Measurements from ENCODE around the gene FGF5. TPM values are rescaled to one million over a fixed set of nuclear protein-coding genes. Genes with fewer than 3 reads are reported as not detected.

FGF5 gene
- total RNA-seq, 1 donor from 2014 or later: not detected

DNA sequence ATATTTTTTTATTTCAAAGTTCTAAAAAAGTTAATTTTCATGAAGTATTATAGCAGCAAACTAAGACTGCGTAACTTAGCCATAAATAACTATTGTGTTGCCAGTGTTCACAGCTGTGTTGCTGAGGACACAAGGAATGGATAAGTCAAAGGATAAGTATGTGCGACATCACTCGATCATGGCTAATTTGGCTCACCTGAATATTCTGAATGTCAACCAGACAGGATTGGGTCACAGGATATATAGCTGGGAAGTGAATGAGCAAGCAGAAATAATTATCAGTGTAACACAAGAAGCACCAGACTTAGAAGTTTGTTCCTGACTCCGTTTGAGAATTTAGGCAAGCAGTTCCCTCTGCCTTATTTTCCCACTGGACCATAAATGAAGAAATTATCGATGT, 35.3 kb upstream of the FGF5 start:
- Histone ChIP-seq H3K27me3 (no peaks in the 10 kb centered on the region), H3K4me1 (no peaks in the 10 kb centered on the region), H3K4me3 (no peak overlapping the region), H3K9me3 (no peaks in the 10 kb centered on the region), H3K27ac (no peak overlapping the region), H3K36me3 (no peaks in the 10 kb centered on the region)
- DNase-seq (ENCODE audit: extremely low spot score in 2 of 2): no peak
- intact Hi-C loops (cut with DNase I): no loop called here
- TF ChIP-seq CTCF (IDR thresholded peaks at IDR 0.05): no peak
- TF ChIP-seq POLR2AphosphoS5 (IDR thresholded peaks at IDR 0.05; ENCODE audit: insufficient read depth in 1 of 2, low read depth in 1 of 2): no peak
- TF ChIP-seq POLR2A (IDR thresholded peaks at IDR 0.05): no peak

DNA sequence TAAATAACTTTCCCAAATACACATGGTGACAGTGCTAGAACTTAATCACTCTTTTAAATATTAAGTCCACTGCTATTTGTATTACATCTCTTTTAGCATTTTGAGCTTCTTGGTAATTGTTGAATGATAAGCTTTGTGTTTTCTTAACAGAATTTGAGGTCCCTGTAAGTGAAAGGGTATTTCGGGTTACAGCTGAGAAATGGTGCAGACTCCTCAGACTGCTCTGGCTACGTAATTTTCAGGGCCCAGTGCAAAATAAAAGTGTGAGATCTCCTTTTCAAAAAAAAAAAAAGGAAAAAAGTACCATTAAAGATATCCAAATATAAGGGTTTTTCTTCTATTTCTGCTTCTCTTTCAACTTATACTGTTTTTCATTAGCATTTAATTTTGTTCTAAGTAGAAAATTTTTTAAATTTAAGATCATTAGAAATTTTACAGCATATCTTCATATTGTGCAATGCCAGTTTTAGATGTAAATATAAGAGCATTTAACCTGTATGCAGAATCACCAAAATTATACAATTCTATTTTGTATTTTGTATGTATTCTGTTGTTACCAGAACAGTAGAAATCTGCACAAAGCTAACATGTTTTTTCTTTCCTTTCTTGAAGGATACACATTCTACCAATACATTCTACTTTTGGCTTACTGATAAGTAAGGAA, 33.6 kb upstream of the FGF5 start:
- H3K4me3 ChIP-seq: no peak overlapping the region
- H3K36me3 ChIP-seq: no peaks in the 10 kb centered on the region
- no peaks in the 10 kb centered on the region for H3K27me3 ChIP-seq
- no peak for TF ChIP-seq CTCF (IDR thresholded peaks at IDR 0.05)
- intact Hi-C loops (cut with DNase I): no loop called here
- H3K4me1 ChIP-seq: no peaks in the 10 kb centered on the region
- H3K27ac ChIP-seq: no peak overlapping the region
- H3K9me3 ChIP-seq: no peaks in the 10 kb centered on the region
- no peak for DNase-seq (ENCODE audit: extremely low spot score in 2 of 2)

DNA sequence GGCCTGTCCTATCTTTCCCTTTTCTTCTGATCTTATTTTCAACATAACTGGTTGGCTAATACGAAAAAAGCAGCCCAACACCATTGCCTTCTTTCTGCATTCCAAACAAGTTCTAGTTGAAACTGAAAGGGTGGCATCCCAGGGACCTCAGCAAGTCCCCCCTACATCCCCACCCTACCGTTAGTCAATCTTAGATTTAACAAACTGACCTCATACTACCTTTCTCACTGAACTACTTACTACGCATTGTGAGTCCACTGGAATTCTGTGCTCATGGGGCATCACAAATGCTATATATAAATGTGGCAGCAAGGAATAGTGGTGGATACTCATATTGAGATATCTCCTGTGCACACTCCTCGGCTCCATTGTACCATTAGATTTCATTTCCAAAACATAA, 33.1 kb upstream of the FGF5 start:
- Histone ChIP-seq H3K27me3 (no peaks in the 10 kb centered on the region), H3K4me3 (no peak overlapping the region), H3K36me3 (no peaks in the 10 kb centered on the region), H3K27ac (no peak overlapping the region), H3K4me1 (no peaks in the 10 kb centered on the region), H3K9me3 (no peaks in the 10 kb centered on the region)
- TF ChIP-seq CTCF (IDR thresholded peaks at IDR 0.05) (no peak), POLR2AphosphoS5 (IDR thresholded peaks at IDR 0.05; ENCODE audit: insufficient read depth in 1 of 2, low read depth in 1 of 2) (no peak)
- DNase-seq (ENCODE audit: extremely low spot score in 2 of 2): no peak
- intact Hi-C loops (cut with DNase I): no loop called here

DNA sequence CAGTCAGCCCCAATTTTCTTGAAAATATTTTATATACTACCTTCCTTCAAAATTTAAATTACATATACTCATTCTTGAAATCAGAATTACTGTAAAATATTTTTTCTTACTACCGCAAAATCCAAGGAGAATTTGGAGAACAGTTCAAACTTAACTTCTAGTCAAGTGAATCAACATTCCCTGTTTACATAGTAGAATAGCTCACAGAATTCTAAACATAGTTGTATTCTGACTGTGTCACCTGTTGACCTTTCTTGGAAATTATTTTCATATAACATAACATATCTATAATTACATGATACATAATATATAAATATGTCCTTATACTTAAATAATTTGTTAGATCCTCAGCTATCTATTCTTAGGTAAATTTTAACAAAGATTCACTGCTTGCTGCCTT, 31.0 kb upstream of the FGF5 start:
- no peak for TF ChIP-seq POLR2AphosphoS5 (IDR thresholded peaks at IDR 0.05; ENCODE audit: insufficient read depth in 1 of 2, low read depth in 1 of 2)
- no peak for TF ChIP-seq POLR2A (IDR thresholded peaks at IDR 0.05)
- no peak for TF ChIP-seq CTCF (IDR thresholded peaks at IDR 0.05)
- Histone ChIP-seq H3K4me1 (no peaks in the 10 kb centered on the region), H3K36me3 (no peaks in the 10 kb centered on the region), H3K27ac (no peak overlapping the region), H3K9me3 (no peaks in the 10 kb centered on the region), H3K27me3 (no peaks in the 10 kb centered on the region), H3K4me3 (no peak overlapping the region)
- intact Hi-C loops (cut with DNase I): no loop called here
- no peak for DNase-seq (ENCODE audit: extremely low spot score in 2 of 2)

DNA sequence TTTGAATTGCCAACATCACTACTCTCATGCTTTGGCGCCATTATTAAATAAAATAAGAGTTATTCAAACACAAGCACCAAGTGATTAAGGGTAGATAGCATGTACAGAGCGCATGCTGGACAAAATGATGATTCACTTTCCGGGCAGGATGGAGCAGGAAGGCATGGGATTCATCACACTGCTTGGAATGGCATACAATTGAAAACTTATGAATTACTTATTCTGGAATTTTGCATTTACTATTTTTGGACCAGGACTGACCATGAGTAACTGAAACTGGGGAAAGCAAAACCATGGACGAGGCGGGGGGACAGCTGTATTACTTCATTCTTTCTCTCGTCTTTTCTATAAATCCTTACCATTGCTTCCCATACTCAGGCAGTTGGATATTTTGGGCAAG, 28.5 kb upstream of the FGF5 start:
- H3K27me3 ChIP-seq: no peaks in the 10 kb centered on the region
- intact Hi-C loops (cut with DNase I): no loop called here
- no peak overlapping the region for H3K27ac ChIP-seq
- DNase-seq (ENCODE audit: extremely low spot score in 2 of 2): no peak
- H3K36me3 ChIP-seq: no peaks in the 10 kb centered on the region
- no peak overlapping the region for H3K4me3 ChIP-seq
- no peak for TF ChIP-seq CTCF (IDR thresholded peaks at IDR 0.05)
- TF ChIP-seq POLR2AphosphoS5 (IDR thresholded peaks at IDR 0.05; ENCODE audit: insufficient read depth in 1 of 2, low read depth in 1 of 2): no peak
- no peak for TF ChIP-seq POLR2A (IDR thresholded peaks at IDR 0.05)
- H3K9me3 ChIP-seq: no peaks in the 10 kb centered on the region
- H3K4me1 ChIP-seq: no peaks in the 10 kb centered on the region
